ENCODE measurements around the gene ZNHIT1. TPM values are rescaled to one million over a fixed set of nuclear protein-coding genes. Genes with fewer than 3 reads are reported as not detected.
"Not testable (repeated sequence)": the region's sequence is repeated elsewhere in the genome, so short reads cannot be mapped to it uniquely, and the experiment has no call there.

ZNHIT1 gene
- total RNA-seq, 4 donors from 2014 or later = 40.7 to 53.3 (median 52.0) TPM

DNA sequence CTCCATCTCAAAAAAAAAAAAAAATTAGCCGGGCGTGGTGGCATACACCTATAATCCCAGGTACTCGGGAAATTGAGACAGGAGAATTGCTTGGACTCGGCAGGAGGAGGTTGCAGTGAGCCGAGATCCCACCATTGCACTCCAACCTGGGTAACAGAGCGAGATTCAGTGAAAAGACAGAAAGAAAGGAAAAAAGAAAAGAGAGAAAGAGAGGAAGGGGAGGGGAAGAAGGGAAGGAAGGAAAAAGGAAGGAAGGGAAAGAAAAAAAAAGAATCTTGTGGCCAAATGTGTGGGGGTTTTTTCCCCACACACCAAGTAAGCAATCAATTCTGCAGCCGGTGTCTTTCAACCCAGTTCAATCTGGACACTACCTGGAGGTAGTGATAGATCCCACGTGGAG lies 28.9 kb upstream of the ZNHIT1 start:
- H3K27me3 ChIP-seq = no peaks in the 10 kb centered on the region
- no peak for DNase-seq

DNA sequence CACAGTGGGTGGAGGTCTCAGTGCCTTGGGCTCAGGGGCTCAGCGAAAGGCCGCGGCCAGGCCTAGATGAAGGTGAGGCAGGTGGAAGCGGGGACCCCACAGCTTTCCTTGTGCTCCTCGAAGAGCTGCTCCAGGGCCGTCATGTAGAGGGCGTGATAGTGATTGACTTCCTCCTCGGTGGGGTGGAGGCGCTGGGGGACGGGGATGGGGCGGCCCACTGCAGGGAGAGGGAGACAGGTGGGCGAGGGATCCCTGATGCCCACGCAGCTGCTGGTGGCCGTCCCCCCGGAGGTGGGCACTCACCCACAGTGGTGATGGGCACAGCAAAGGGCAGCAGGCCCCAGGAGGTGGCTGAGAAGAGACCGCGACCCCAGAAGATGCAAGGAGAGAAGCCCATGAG lies 22.1 kb upstream of the ZNHIT1 start:
- Histone ChIP-seq H3K9me3 (no peaks in the 10 kb centered on the region), H3K4me1 (no peaks in the 10 kb centered on the region), H3K4me3 (no peak overlapping the region), H3K27me3 (no peaks in the 10 kb centered on the region), H3K36me3 (no peaks in the 10 kb centered on the region), H3K27ac (no peak overlapping the region)
- intact Hi-C loops (cut with DNase I; ENCODE audit: low total_unique reads) = no loop called here
- DNase-seq = no peak
- no peak for TF ChIP-seq POLR2A (IDR thresholded peaks at IDR 0.05)
- TF ChIP-seq, protein P1, sequence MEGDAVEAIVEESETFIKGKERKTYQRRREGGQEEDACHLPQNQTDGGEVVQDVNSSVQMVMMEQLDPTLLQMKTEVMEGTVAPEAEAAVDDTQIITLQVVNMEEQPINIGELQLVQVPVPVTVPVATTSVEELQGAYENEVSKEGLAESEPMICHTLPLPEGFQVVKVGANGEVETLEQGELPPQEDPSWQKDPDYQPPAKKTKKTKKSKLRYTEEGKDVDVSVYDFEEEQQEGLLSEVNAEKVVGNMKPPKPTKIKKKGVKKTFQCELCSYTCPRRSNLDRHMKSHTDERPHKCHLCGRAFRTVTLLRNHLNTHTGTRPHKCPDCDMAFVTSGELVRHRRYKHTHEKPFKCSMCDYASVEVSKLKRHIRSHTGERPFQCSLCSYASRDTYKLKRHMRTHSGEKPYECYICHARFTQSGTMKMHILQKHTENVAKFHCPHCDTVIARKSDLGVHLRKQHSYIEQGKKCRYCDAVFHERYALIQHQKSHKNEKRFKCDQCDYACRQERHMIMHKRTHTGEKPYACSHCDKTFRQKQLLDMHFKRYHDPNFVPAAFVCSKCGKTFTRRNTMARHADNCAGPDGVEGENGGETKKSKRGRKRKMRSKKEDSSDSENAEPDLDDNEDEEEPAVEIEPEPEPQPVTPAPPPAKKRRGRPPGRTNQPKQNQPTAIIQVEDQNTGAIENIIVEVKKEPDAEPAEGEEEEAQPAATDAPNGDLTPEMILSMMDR (IDR thresholded peaks at IDR 0.05) = no peak

More for the DNA sequence above, 28.9 kb upstream of the ZNHIT1 start:
- intact Hi-C loops (cut with DNase I; ENCODE audit: low total_unique reads) = no loop called here
- H3K36me3 ChIP-seq = no peaks in the 10 kb centered on the region
- TF ChIP-seq, protein P1 (IDR thresholded peaks at IDR 0.05) = no peak
- TF ChIP-seq POLR2A (IDR thresholded peaks at IDR 0.05) = no peak
- H3K27ac ChIP-seq = no peak overlapping the region
- H3K9me3 ChIP-seq = no peaks in the 10 kb centered on the region
- no peak overlapping the region for H3K4me3 ChIP-seq
- no peaks in the 10 kb centered on the region for H3K4me1 ChIP-seq

DNA sequence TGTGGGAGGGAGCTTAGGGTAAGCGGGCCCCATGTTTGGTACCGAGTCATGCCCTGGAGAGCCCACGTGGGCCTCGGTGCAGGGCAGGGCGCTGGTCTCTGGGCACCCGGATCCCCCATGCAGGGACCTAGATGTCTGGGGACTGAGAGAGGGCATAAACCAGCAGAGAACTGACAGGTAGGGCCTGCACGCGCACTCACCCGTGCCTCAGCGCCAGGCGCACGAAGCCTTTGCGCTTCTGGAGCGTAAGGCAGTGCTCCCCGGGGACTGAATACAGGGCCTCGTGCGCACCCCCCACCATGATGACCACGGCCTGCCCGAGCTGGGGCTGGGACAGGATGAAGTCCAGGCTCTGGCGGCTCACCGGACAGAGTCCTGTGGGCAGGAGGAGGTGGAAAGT lies 20.0 kb upstream of the ZNHIT1 start:
- Histone ChIP-seq H3K4me1 (peaks cover 0 to 4% of the 10 kb centered on the region in 2 donors), H3K27me3 (peaks cover 0 to 12% of the 10 kb centered on the region in 2 donors), H3K4me3 (no peak overlapping the region), H3K9me3 (no peaks in the 10 kb centered on the region), H3K36me3 (no peaks in the 10 kb centered on the region), H3K27ac (no peak overlapping the region)
- DNase-seq = no peak
- intact Hi-C loops (cut with DNase I; ENCODE audit: low total_unique reads) = no loop called here
- no peak for TF ChIP-seq POLR2A (IDR thresholded peaks at IDR 0.05)
- TF ChIP-seq, protein P1 (IDR thresholded peaks at IDR 0.05) = no peak

GRCh38 chr7:101198476-101198875 lies 19.5 kb upstream of the ZNHIT1 start:
- Histone ChIP-seq H3K4me1 (peaks cover 0 to 4% of the 10 kb centered on the region in 2 donors), H3K36me3 (no peaks in the 10 kb centered on the region), H3K27ac (no peak overlapping the region), H3K9me3 (no peaks in the 10 kb centered on the region), H3K4me3 (no peak overlapping the region), H3K27me3 (peaks cover 0 to 12% of the 10 kb centered on the region in 2 donors)
- DNase-seq = no peak
- TF ChIP-seq, protein P1 (IDR thresholded peaks at IDR 0.05) = no peak
- no peak for TF ChIP-seq POLR2A (IDR thresholded peaks at IDR 0.05)
- intact Hi-C loops (cut with DNase I; ENCODE audit: low total_unique reads) = no loop called here

DNA sequence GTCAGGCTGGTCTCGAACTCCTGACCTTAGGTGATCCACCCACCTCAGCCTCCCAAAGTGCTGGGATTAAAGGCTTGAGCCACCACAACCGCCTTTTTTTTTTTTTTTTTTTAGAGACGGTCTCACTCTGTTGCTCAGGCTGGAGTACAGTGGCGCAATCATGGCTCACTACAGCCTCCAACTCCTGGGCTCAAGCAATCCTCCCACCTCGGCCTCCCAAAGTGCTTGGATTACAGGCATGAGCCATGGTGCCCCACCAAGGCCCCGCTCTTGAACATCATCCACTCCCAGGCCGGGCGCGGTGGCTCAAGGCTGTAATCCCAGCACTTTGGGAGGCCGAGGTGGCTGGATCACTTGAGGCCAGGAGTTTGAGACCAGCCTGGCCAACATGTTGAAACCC lies 18.4 kb upstream of the ZNHIT1 start:
- H3K9me3 ChIP-seq; intact Hi-C loops (cut with DNase I; ENCODE audit: low total_unique reads): not testable (repeated sequence)
- peaks cover 0 to 12% of the 10 kb centered on the region in 2 donors for H3K27me3 ChIP-seq

GRCh38 chr7:101200504-101200861 lies 17.5 kb upstream of the ZNHIT1 start:
- Histone ChIP-seq H3K36me3 (no peaks in the 10 kb centered on the region), H3K4me1 (peaks cover 0 to 4% of the 10 kb centered on the region in 2 donors), H3K27ac (no peak overlapping the region), H3K27me3 (peaks cover 0 to 12% of the 10 kb centered on the region in 2 donors), H3K9me3 (no peaks in the 10 kb centered on the region), H3K4me3 (no peak overlapping the region)
- intact Hi-C loops (cut with DNase I; ENCODE audit: low total_unique reads) = no loop called here
- TF ChIP-seq, protein P1 (IDR thresholded peaks at IDR 0.05) = no peak
- no peak for TF ChIP-seq POLR2A (IDR thresholded peaks at IDR 0.05)
- DNase-seq = no peak

More for the DNA sequence above, 18.4 kb upstream of the ZNHIT1 start:
- H3K36me3 ChIP-seq, H3K4me3 ChIP-seq, H3K4me1 ChIP-seq, DNase-seq, H3K27ac ChIP-seq: not testable (repeated sequence)
